A549 (cell line): ENCODE measurements around the gene DIP2C.

Source experiments
- CTCF ChIP-seq: fragments of >200 bp; sonication (Bioruptor Twin); formaldehyde crosslinking; IDR thresholded peaks from 3 replicates; pipeline ENCODE4 v1.5.1; 2016
- EP300 ChIP-seq, 2 experiments: fragments of >200 bp; sonication (Bioruptor Twin); formaldehyde crosslinking; IDR thresholded peaks; 2 replicates in 1 of 2; 3 replicates in 1 of 2; pipeline ENCODE4 v1.6.1; 2016 to 2017

- TF ChIP-seq CTCF (no peak), EP300 (IDR thresholded peaks at IDR 0.05) (no peak)
Observed at GRCh38 chr10:602391-603005, 87.0 kb downstream of the DIP2C start.
